K562 (cell line): ENCODE data around the gene TMEM242. TPM values are rescaled to one million over a fixed set of nuclear protein-coding genes. Genes with fewer than 3 reads are reported as not detected.

Experiments used
- ATAC-seq: fragments of 200-7000 bp; cut with Tn5 transposase; 3 replicates; pipeline ENCODE4 v1.9.1; 2020; ENCODE audit warnings: moderate library complexity
- BruUV-seq: library from RNA; stranded (reverse); fragments of 400-500 nt; replicated peaks from 2 replicates; lab custom pipeline; 2021; lab: Mats Ljungman, UMichigan
- CTCF ChIA-PET: fragments of 300-600 bp; formaldehyde crosslinking; extraction: SDS; loops from one replicate; lab custom pipeline; 2021; ENCODE audit warnings: low intra/inter-chr PET ratio; lab: Yijun Ruan, JAX
- POLR2A ChIA-PET: fragments of 300-600, 350-650 bp; sonication (Branson Sonifier 250); formaldehyde crosslinking; extraction: SDS; loops from one replicate; lab custom pipeline; 2021; ENCODE audit warnings: antibody characterized with exemption, inconsistent platforms; lab: Yijun Ruan, JAX
- DNase-seq, 4 experiments: peaks; one replicate each; pipeline versions ENCODE4 v3.0.0 to v3.0.0-alpha.2; 2011 to 2018; ENCODE audit warnings: low spot score in 3 of 4, mixed read lengths in 3 of 4; ENCODE audit errors: extremely low read depth in 1 of 4
- FAIRE-seq: peaks from 2 replicates; lab custom pipeline; 2011; peaks lifted over from hg19 to GRCh38; lab: Jason Lieb, UNC
- H2AFZ ChIP-seq: 2 replicates; pipeline ENCODE4 v1.6.0; 2011; ENCODE audit warnings: low read depth, low read length, control low read depth, inconsistent platforms
- H3K27ac ChIP-seq: fragments of 200-600 bp; 3 replicates; pipeline ENCODE4 v1.8.0; 2011; ENCODE audit warnings: low read depth, mild to moderate bottlenecking, control low read depth, inconsistent platforms, low read length, moderate library complexity, mixed read lengths; ENCODE audit errors: extremely low read depth
- H3K27me3 ChIP-seq, 2 experiments: fragments of 300-600 bp in 1 of 2; 2 replicates in 1 of 2; 3 replicates in 1 of 2; pipeline versions ENCODE4 v1.6.0 to v1.8.0; 2011; ENCODE audit warnings: inconsistent platforms in 2 of 2, low read length in 2 of 2, mild to moderate bottlenecking in 1 of 2, mixed read lengths in 1 of 2, moderate library complexity in 1 of 2; ENCODE audit not compliant: control insufficient read depth in 2 of 2, insufficient read depth in 2 of 2
- H3K36me3 ChIP-seq: fragments of 300-600 bp; 3 replicates; pipeline ENCODE4 v1.8.0; 2011; ENCODE audit warnings: mild to moderate bottlenecking, low read length, inconsistent platforms; ENCODE audit not compliant: control insufficient read depth, insufficient read depth
- H3K4me1 ChIP-seq, 2 experiments: fragments of 200-600 bp in 1 of 2; replicated peaks in 1 of 2; 2 replicates in 1 of 2; 3 replicates in 1 of 2; pipeline versions ENCODE4 v1.5.1 to v1.8.0; 2011; ENCODE audit warnings: inconsistent platforms in 2 of 2, low read length in 2 of 2, mild to moderate bottlenecking in 1 of 2, mixed read lengths in 1 of 2, moderate library complexity in 1 of 2; ENCODE audit not compliant: control insufficient read depth in 2 of 2, insufficient read depth in 2 of 2
- H3K4me2 ChIP-seq: 2 replicates; pipeline ENCODE4 v1.6.1; 2011; ENCODE audit warnings: low read length, control low read depth, inconsistent platforms, mixed read lengths; ENCODE audit not compliant: insufficient read depth
- H3K4me3 ChIP-seq: fragments of 200-600 bp; sonication (generic), shearing (Covaris generic); 2 replicates; pipeline ENCODE4 v1.5.1; 2016; ENCODE audit warnings: control low read depth, inconsistent platforms
- H3K79me2 ChIP-seq: fragments of 200-600 bp; 3 replicates; pipeline ENCODE4 v1.8.0; 2011; ENCODE audit warnings: low read length, inconsistent platforms; ENCODE audit not compliant: control insufficient read depth, insufficient read depth
- H3K9ac ChIP-seq, 2 experiments: 2 replicates each; pipeline versions ENCODE4 v1.6.0 to v1.6.1; 2011; ENCODE audit warnings: low read depth in 2 of 2, low read length in 2 of 2, control low read depth in 1 of 2, inconsistent platforms in 1 of 2, mild to moderate bottlenecking in 1 of 2, mixed read lengths in 1 of 2; ENCODE audit not compliant: insufficient read depth in 1 of 2
- H3K9me1 ChIP-seq: one replicate; pipeline ENCODE4 v1.6.0; 2011; ENCODE audit warnings: inconsistent platforms, mild to moderate bottlenecking, low read length, moderate library complexity; ENCODE audit not compliant: control insufficient read depth, insufficient read depth
- H3K9me3 ChIP-seq: replicated peaks from 2 replicates; pipeline ENCODE4 v1.5.1; 2011; ENCODE audit warnings: low read depth, low read length, inconsistent platforms; ENCODE audit not compliant: control insufficient read depth, insufficient read depth
- H4K20me1 ChIP-seq: replicated peaks from 2 replicates; pipeline ENCODE4 v1.6.1; 2011; ENCODE audit warnings: low read length, inconsistent platforms, mixed read lengths; ENCODE audit not compliant: control insufficient read depth, insufficient read depth
- EGR1 ChIP-seq: fragments of 450-650 bp; conservative IDR thresholded peaks from 2 replicates; pipeline ENCODE4 v1.6.1; 2017; ENCODE audit warnings: mild to moderate bottlenecking
- KDM1A ChIP-seq, 2 experiments: fragments of 450-650 bp; IDR thresholded peaks; 2 replicates each; pipeline ENCODE4 v1.6.1; 2016; ENCODE audit warnings: mild to moderate bottlenecking in 2 of 2
- POLR2G ChIP-seq: fragments of 200-400 bp; formaldehyde crosslinking; IDR thresholded peaks from 2 replicates; pipeline ENCODE4 v1.6.1; 2017; ENCODE audit warnings: low read depth, mild to moderate bottlenecking, antibody characterized with exemption, low read length, moderate library complexity
- RFX1 ChIP-seq: fragments of 450-650 bp; IDR thresholded peaks from 2 replicates; pipeline ENCODE4 v1.6.1; 2016; ENCODE audit warnings: mild to moderate bottlenecking, moderate library complexity
- SAP30 ChIP-seq: fragments of 200-600 bp; sonication (generic); IDR thresholded peaks from 2 replicates; pipeline ENCODE4 v1.6.1; 2012; ENCODE audit warnings: borderline replicate concordance, low read depth, mild to moderate bottlenecking, moderate library complexity, low read length, control low read depth, inconsistent platforms; ENCODE audit not compliant: insufficient read depth, poor library complexity, severe bottlenecking
- THRAP3 ChIP-seq: fragments of 450-650 bp; IDR thresholded peaks from 2 replicates; pipeline ENCODE4 v1.6.1; 2016; ENCODE audit warnings: mild to moderate bottlenecking, inconsistent platforms, borderline replicate concordance
- ZEB2 ChIP-seq: fragments of 450-650 bp; IDR thresholded peaks from 2 replicates; pipeline ENCODE4 v1.6.1; 2016
- ZFP36 ChIP-seq: fragments of 150-350 bp; IDR thresholded peaks from 2 replicates; pipeline ENCODE4 v1.6.1; 2018; ENCODE audit warnings: low read length, low read depth; ENCODE audit not compliant: partially characterized antibody
- ZNF239 ChIP-seq: fragments of 250-450 bp; sonication (Bioruptor Pico); IDR thresholded peaks from 2 replicates; pipeline ENCODE4 v1.4.0; 2020; ENCODE audit warnings: mild to moderate bottlenecking
- WGBS: fragments of 100-300 bp; shearing (Covaris generic); methylation state at CpG from one replicate; pipeline ENCODE4 v1.1.6; 2016; ENCODE audit warnings: low coverage, mixed read lengths; ENCODE audit not compliant: insufficient coverage; ENCODE audit errors: missing lambda C conversion rate; 5-methylcytosine and 5-hydroxymethylcytosine counted together
- in situ Hi-C: fragments of 300-500 bp; cut with MboI; formaldehyde crosslinking; loops from 4 replicates; pipeline ENCODE4 v1.15.0; 2018; ENCODE audit warnings: inconsistent platforms, mixed read lengths
- intact Hi-C: fragments of 100-400 bp; cut with micrococcal nuclease; formaldehyde crosslinking; loops from 2 replicates; pipeline ENCODE4 v1.14.2; 2022
- polyA plus RNA-seq, 8 experiments: library from polyadenylated mRNA; depleted of rRNA in 4 of 8; stranded (reverse) in 5 of 8; unstranded in 3 of 8; fragments of >200 nt; fragmentation: Nextera tagmentation in 2 of 8; fragmentation: Illumina TruSeq in 1 of 8; extraction: Ambion mirVana in 2 of 8; extraction: Trizol in 1 of 8; gene quantifications; 2 replicates each; pipeline versions ENCODE4 v1.2.1 to v1.2.3, GENCODE V29; 2011 to 2014; ENCODE audit warnings: inconsistent platforms in 1 of 8, missing spikeins in 1 of 8
- total RNA-seq, 7 experiments: library from RNA; depleted of rRNA in 6 of 7; stranded (reverse); fragments of >200 nt in 6 of 7; fragmentation: Illumina TruSeq in 2 of 7; extraction: Trizol in 2 of 7; gene quantifications; 2 replicates each; pipeline versions ENCODE4 v1.2.1 to v1.2.3, GENCODE V29; 2011 to 2021; ENCODE audit warnings: low replicate concordance in 1 of 7

Gene TMEM242
- total and polyA plus RNA-seq, 9 of the 15 experiments (the other 6 are each of a cell fraction or from before 2014, with no cell fraction given): 9.5 to 35.3 (median 16.5) TPM

- H3K27me3 ChIP-seq: no peaks in the 10 kb centered on the region
- no peak for ATAC-seq
These were observed 38.6 kb upstream of the TMEM242 start for GRCh38 chr6:157361886-157362285.

GRCh38 chr6:157358287-157358686, 35.0 kb upstream of the TMEM242 start:
- no peak overlapping the region for H3K27ac ChIP-seq
- no TSS peak for BruUV-seq
- no peaks in the 10 kb centered on the region for H4K20me1 ChIP-seq
- POLR2A ChIA-PET: interaction anchor here (0.8 kb wide), 1 partner anchor 124 kb away, joined by 3 read pairs; no protein-coding TSS in a partner anchor
- no peak for TF ChIP-seq ZFP36
- TF ChIP-seq KDM1A (IDR thresholded peaks at IDR 0.05): 0 out of 4 replicates have a peak, but pooled peaks of 1 of the 2 experiments have one; percentile 3
- peak; percentile 56; the same call in 1 of the 2 replicates for TF ChIP-seq RFX1
- CTCF ChIA-PET: no interaction called here
- no peak overlapping the region for H3K9ac ChIP-seq
- intact Hi-C loops: no loop called here
- ATAC-seq (peak; percentile 71), DNase-seq (no peak), FAIRE-seq (no peak)
- H3K4me2 ChIP-seq: no peak overlapping the region
- no peak overlapping the region for H2AFZ ChIP-seq
- H3K79me2 ChIP-seq: no peaks in the 10 kb centered on the region
- in situ Hi-C loops: no loop called here
- no peaks in the 10 kb centered on the region for H3K27me3 ChIP-seq
- H3K9me1 ChIP-seq: no peaks in the 10 kb centered on the region
- no peak overlapping the region for H3K4me3 ChIP-seq
- 30% methylated on average over 8 of the region's 8 CpGs for WGBS
- H3K9me3 ChIP-seq: no peaks in the 10 kb centered on the region
- H3K36me3 ChIP-seq: no peaks in the 10 kb centered on the region
- H3K4me1 ChIP-seq: no peaks in the 10 kb centered on the region; a peak in 1 of 5 replicates

More at GRCh38 chr6:157361886-157362285, 38.6 kb upstream of the TMEM242 start:
- DNase-seq: no peak
- no peak overlapping the region for H3K9ac ChIP-seq
- H3K9me1 ChIP-seq: no peaks in the 10 kb centered on the region
- no peaks in the 10 kb centered on the region for H4K20me1 ChIP-seq
- ChIA-PET CTCF (no interaction called here), POLR2A (interaction anchor here (0.9 kb wide), 1 partner anchor 153 kb away, joined by 3 read pairs; no protein-coding TSS in a partner anchor)
- no peak overlapping the region for H2AFZ ChIP-seq
- BruUV-seq: no TSS peak
- H3K9me3 ChIP-seq: no peaks in the 10 kb centered on the region
- H3K36me3 ChIP-seq: no peaks in the 10 kb centered on the region
- H3K79me2 ChIP-seq: no peaks in the 10 kb centered on the region
- intact Hi-C loops (no loop called here), in situ Hi-C loops (no loop called here)
- H3K4me3 ChIP-seq: no peak overlapping the region
- no peak overlapping the region for H3K27ac ChIP-seq
- FAIRE-seq: no peak
- peaks cover 0 to 3% of the 10 kb centered on the region in 2 experiments; a peak in 1 of 5 replicates for H3K4me1 ChIP-seq
- WGBS: 17% methylated on average over 3 of the region's 3 CpGs
- H3K4me2 ChIP-seq: no peak overlapping the region
- TF ChIP-seq ZEB2 (no peak), EGR1 (no peak), ZNF239 (CRISPR knock-in tag) (no peak), SAP30 (no peak), THRAP3 (no peak), POLR2G (no peak)
